Fibroblast of villous mesenchyme (primary cell): ENCODE data around the gene FILIP1. TPM values are rescaled to one million over a fixed set of nuclear protein-coding genes. Genes with fewer than 3 reads are reported as not detected.

Source experiments
- DNase-seq: peaks from one replicate; pipeline ENCODE4 v3.0.0-alpha.2; 2010; ENCODE audit warnings: low read depth
- H3K4me3 ChIP-seq: 2 replicates; pipeline ENCODE4 v1.5.1; 2011; ENCODE audit warnings: low read depth, mild to moderate bottlenecking, low read length
- total RNA-seq: library from RNA; depleted of rRNA; stranded (reverse); fragments of >200 nt; gene quantifications from 2 replicates; pipeline ENCODE4 v1.2.3, GENCODE V29; 2012
- TF ChIP-seq, protein P1 (sequence below): IDR thresholded peaks from 2 replicates; pipeline ENCODE4 v1.5.1; 2012; ENCODE audit warnings: low read depth, mild to moderate bottlenecking, low read length; ENCODE audit not compliant: insufficient read depth

The FILIP1 gene
- total RNA-seq, 1 donor, result 0.43 TPM

DNA sequence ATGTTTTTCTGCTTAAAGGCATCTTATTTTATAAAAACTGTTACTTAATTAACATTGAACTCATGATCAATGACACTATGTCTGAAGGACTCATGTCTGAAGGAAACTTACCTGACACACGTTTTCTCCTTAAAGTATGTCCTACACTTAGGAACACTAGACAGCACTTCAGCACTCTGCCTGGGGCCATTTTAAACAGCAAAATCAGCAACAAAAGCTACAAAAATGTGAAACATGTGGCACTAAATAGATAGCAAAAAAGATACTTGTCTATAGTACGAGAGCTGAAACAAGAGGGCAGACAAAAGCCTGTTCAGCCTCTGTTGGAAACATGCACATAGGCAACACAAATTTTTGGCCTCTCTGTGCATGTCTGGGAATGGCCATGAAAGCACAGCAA is 115.5 kb downstream of the FILIP1 start:
- TF ChIP-seq, protein P1, sequence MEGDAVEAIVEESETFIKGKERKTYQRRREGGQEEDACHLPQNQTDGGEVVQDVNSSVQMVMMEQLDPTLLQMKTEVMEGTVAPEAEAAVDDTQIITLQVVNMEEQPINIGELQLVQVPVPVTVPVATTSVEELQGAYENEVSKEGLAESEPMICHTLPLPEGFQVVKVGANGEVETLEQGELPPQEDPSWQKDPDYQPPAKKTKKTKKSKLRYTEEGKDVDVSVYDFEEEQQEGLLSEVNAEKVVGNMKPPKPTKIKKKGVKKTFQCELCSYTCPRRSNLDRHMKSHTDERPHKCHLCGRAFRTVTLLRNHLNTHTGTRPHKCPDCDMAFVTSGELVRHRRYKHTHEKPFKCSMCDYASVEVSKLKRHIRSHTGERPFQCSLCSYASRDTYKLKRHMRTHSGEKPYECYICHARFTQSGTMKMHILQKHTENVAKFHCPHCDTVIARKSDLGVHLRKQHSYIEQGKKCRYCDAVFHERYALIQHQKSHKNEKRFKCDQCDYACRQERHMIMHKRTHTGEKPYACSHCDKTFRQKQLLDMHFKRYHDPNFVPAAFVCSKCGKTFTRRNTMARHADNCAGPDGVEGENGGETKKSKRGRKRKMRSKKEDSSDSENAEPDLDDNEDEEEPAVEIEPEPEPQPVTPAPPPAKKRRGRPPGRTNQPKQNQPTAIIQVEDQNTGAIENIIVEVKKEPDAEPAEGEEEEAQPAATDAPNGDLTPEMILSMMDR, result no peak
- no peak for DNase-seq
- no peak overlapping the region for H3K4me3 ChIP-seq

DNA sequence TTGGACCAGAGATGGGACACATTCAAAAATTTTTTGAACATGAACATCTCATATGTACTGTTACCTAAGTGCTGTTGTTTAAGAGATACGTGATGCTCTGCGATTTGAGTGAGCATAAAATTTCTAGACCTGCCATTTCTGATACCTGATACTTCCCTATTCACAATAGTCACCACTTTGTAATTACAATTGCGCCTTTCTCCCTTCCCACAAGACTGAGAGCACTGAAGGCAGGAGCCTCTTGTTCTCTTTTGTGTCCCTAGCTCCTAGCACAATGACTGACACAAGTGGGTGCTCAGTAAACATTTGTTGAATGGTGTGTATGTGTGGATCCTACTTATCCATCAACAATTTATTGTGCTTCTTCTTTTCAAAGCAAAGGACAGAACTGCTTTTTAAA is 116.2 kb downstream of the FILIP1 start:
- no peak overlapping the region for H3K4me3 ChIP-seq
- DNase-seq, result no peak
- TF ChIP-seq, protein P1, result no peak

DNA sequence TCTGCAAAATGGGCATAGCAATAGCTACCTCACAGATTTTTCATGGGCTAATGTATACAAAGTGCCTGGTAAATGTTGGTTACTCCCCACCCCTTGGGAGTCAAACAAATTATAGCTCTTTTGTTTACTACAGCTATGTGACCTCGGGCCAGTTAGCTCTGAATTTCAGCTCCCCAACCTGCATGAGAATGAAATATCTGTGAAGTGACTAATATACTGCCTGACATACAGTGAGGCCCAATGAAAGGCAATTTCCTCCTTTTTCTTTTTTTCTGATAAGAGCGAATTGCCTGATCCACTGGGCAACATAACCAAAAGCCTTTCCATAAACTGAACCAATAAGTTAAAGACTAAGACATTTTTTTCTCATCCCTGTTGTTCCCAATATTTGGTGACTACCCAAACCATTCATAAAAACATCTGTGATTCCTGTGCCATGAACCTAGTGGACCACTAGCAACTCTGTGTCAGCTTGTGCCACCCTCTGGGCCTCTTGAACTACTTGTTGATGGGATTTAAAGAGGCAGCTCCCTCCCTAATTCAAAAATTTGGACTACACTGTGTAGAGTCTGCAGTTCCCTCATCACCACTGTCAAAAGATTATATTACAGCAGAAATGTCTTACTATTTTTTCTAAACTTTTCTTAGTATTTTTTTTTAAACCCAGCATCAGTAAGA is 117.1 kb downstream of the FILIP1 start:
- no peak overlapping the region for H3K4me3 ChIP-seq
- no peak for DNase-seq

DNA sequence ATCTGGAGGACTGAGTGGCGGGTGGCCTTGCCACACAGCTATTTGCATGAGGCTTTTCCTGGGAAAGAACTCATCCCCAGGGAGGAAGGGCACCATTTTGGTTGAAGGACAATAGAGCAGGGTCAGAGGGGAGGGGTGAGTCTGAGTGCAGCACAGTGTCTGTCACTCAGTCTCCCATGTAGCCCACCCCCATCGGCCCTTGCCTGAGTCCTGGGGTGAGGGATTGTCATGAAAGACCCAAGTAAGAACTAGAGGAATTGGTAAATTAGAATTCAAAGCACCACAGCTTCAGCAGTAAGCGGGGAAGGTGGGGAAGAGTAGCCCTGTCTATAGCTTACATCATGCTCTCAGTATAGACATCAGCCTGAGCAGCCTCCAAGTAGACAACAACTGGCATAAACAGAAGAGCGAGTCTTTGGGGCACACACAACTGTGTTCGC is 118.6 kb downstream of the FILIP1 start:
- TF ChIP-seq, protein P1, result no peak
- no peak for DNase-seq
- no peak overlapping the region for H3K4me3 ChIP-seq

More for the DNA sequence above, 117.1 kb downstream of the FILIP1 start:
- TF ChIP-seq, protein P1, result no peak

DNA sequence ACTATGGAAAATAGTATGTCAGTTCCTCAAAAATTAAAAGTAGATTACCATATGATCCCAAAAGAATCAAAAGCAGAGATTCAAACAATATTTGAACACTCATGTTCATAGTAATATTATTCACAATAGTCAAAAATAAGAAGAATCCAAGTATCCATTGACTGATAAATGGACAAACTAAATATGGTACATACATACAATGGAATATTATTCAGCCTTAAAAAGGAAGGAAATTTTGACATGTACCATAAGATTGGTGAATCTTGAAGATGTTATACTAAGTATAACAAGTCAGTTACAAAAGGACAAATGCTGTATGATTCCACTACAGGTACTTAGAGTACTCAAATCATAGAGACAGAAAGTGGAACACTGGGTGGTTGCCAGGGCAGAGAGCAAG is 120.7 kb downstream of the FILIP1 start:
- TF ChIP-seq, protein P1, result no peak
- DNase-seq, result no peak
- H3K4me3 ChIP-seq, result no peak overlapping the region

DNA sequence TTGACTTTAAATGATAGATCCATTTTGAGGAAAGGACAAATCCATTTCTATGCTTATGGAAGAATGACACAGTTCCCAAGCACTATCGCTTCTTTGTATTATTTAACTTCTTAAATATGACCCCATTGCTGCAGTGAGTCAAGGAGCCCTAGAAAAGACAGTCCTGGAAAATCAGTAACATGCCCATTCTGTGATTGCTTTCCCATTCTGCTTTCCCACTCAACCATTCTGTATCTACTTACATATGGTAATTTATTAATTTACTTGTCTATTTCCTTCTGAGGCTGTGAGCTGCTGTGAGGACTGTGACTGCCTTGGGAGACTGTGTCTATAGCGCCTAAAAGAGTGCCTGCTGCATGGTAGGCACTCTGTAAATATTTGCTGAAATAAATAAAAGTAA is 123.6 kb downstream of the FILIP1 start:
- TF ChIP-seq, protein P1, result no peak
- no peak for DNase-seq
- no peak overlapping the region for H3K4me3 ChIP-seq
